Measurements from ENCODE around the gene AWAT1.
A peak's percentile ranks its signal among the peaks of the same experiment; 100 is the strongest.

The AWAT1 gene

DNA sequence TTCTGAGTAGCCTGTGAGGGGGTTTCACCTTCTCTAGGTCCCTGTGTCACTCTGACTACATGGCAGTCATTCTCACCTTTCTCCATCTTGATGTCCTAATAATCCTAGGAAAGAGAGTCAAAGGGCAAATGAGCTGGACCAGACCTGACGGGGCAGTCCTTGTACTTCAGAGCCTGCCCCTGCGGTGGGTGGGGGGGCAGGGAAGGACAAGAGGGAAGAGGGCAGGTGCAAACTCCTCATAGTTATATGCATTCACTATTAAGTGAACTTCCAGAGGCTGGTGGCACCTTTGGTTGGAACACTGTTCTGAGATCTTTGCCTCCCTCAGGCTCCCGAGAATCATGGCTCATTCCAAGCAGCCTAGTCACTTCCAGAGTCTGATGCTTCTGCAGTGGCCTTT, at the start of gene AWAT1:
Gene AWAT1, plus strand, starts transcription at position 301 of the 400 bp plus-strand sequence. Its CDS starts 41 bp downstream, at position 342.
- no peaks in the 10 kb centered on the region for H4K20me1 ChIP-seq (ENCODE audit: insufficient read depth, low read length)
- no peaks in the 10 kb centered on the region for H3K4me1 ChIP-seq (ENCODE audit: insufficient read depth, low read length)
- ATAC-seq (ENCODE audit: insufficient read depth, low read depth) = no peak
- H3K79me2 ChIP-seq (ENCODE audit: insufficient read depth, low read length) = no peaks in the 10 kb centered on the region
- no peak within 1 kb of the TSS for H3K9ac ChIP-seq (ENCODE audit: low read depth, low read length)
- no peak within 1 kb of the TSS for H3K4me3 ChIP-seq (ENCODE audit: low read depth in 1 of 2, low read length in 2 of 2)
- no peak within 1 kb of the TSS for H2AFZ ChIP-seq (ENCODE audit: low read depth, low read length)
- H3K9me3 ChIP-seq (ENCODE audit: insufficient read depth, low read length, severe bottlenecking) = no peaks in the 10 kb centered on the region
- no peaks in the 10 kb centered on the region for H3K27me3 ChIP-seq (ENCODE audit: insufficient read depth, low read length, poor library complexity)
- no peak for TF ChIP-seq EZH2 (IDR thresholded peaks at IDR 0.05; ENCODE audit: borderline replicate concordance, low read depth, low read length, severe bottlenecking)
- TF ChIP-seq, protein P1, sequence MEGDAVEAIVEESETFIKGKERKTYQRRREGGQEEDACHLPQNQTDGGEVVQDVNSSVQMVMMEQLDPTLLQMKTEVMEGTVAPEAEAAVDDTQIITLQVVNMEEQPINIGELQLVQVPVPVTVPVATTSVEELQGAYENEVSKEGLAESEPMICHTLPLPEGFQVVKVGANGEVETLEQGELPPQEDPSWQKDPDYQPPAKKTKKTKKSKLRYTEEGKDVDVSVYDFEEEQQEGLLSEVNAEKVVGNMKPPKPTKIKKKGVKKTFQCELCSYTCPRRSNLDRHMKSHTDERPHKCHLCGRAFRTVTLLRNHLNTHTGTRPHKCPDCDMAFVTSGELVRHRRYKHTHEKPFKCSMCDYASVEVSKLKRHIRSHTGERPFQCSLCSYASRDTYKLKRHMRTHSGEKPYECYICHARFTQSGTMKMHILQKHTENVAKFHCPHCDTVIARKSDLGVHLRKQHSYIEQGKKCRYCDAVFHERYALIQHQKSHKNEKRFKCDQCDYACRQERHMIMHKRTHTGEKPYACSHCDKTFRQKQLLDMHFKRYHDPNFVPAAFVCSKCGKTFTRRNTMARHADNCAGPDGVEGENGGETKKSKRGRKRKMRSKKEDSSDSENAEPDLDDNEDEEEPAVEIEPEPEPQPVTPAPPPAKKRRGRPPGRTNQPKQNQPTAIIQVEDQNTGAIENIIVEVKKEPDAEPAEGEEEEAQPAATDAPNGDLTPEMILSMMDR (IDR thresholded peaks at IDR 0.05; ENCODE audit: borderline replicate concordance, extremely low read depth, low read length, poor library complexity, severe bottlenecking) = no peak
- H3K4me2 ChIP-seq (ENCODE audit: insufficient read depth, low read length) = no peak within 1 kb of the TSS
- H3K27ac ChIP-seq (ENCODE audit: low read length) = no peak within 1 kb of the TSS
- DNase-seq = no peak
- H3K36me3 ChIP-seq (ENCODE audit: insufficient read depth, low read length) = no peaks in the 10 kb centered on the region

- no peak overlapping the region for H3K27ac ChIP-seq (ENCODE audit: low read length)
- ATAC-seq (ENCODE audit: insufficient read depth, low read depth) (no peak), DNase-seq (no peak)
- no peak overlapping the region for H3K4me2 ChIP-seq (ENCODE audit: insufficient read depth, low read length)
- H3K4me3 ChIP-seq (ENCODE audit: low read depth in 1 of 2, low read length in 2 of 2) = no peak overlapping the region
- H3K4me1 ChIP-seq (ENCODE audit: insufficient read depth, low read length) = no peaks in the 10 kb centered on the region
- TF ChIP-seq, protein P1 (IDR thresholded peaks at IDR 0.05; ENCODE audit: borderline replicate concordance, extremely low read depth, low read length, poor library complexity, severe bottlenecking) = no peak
- TF ChIP-seq EZH2 (IDR thresholded peaks at IDR 0.05; ENCODE audit: borderline replicate concordance, low read depth, low read length, severe bottlenecking) = no peak
- H3K9me3 ChIP-seq (ENCODE audit: insufficient read depth, low read length, severe bottlenecking) = no peaks in the 10 kb centered on the region
- H3K79me2 ChIP-seq (ENCODE audit: insufficient read depth, low read length) = no peaks in the 10 kb centered on the region
- H3K36me3 ChIP-seq (ENCODE audit: insufficient read depth, low read length) = no peaks in the 10 kb centered on the region
- no peak overlapping the region for H3K9ac ChIP-seq (ENCODE audit: low read depth, low read length)
- no peak overlapping the region for H2AFZ ChIP-seq (ENCODE audit: low read depth, low read length)
- H3K27me3 ChIP-seq (ENCODE audit: insufficient read depth, low read length, poor library complexity) = no peaks in the 10 kb centered on the region
- no peaks in the 10 kb centered on the region for H4K20me1 ChIP-seq (ENCODE audit: insufficient read depth, low read length)
Measured at GRCh38 chrX:70190225-70190624, 44.2 kb upstream of the AWAT1 start.

- Histone ChIP-seq H3K9me3 (ENCODE audit: insufficient read depth, low read length, severe bottlenecking) (no peaks in the 10 kb centered on the region), H3K79me2 (ENCODE audit: insufficient read depth, low read length) (no peaks in the 10 kb centered on the region), H2AFZ (ENCODE audit: low read depth, low read length) (no peak overlapping the region), H3K36me3 (ENCODE audit: insufficient read depth, low read length) (no peaks in the 10 kb centered on the region), H3K27ac (ENCODE audit: low read length) (no peak overlapping the region), H3K4me1 (ENCODE audit: insufficient read depth, low read length) (no peaks in the 10 kb centered on the region), H4K20me1 (ENCODE audit: insufficient read depth, low read length) (no peaks in the 10 kb centered on the region), H3K4me2 (ENCODE audit: insufficient read depth, low read length) (no peak overlapping the region), H3K4me3 (ENCODE audit: low read depth in 1 of 2, low read length in 2 of 2) (no peak overlapping the region), H3K9ac (ENCODE audit: low read depth, low read length) (no peak overlapping the region), H3K27me3 (ENCODE audit: insufficient read depth, low read length, poor library complexity) (no peaks in the 10 kb centered on the region)
- TF ChIP-seq EZH2 (IDR thresholded peaks at IDR 0.05; ENCODE audit: borderline replicate concordance, low read depth, low read length, severe bottlenecking) = no peak
- TF ChIP-seq, protein P1 (IDR thresholded peaks at IDR 0.05; ENCODE audit: borderline replicate concordance, extremely low read depth, low read length, poor library complexity, severe bottlenecking) = peak; percentile 60
- DNase-seq = peak; percentile 35
- ATAC-seq (ENCODE audit: insufficient read depth, low read depth) = peak; percentile 50; the same call in 2 of the 3 replicates
Measured at GRCh38 chrX:70196961-70197720, 37.3 kb upstream of the AWAT1 start.
